SK-N-SH (cell line): ENCODE results near the gene SMIM36. TPM values are rescaled to one million over a fixed set of nuclear protein-coding genes. Genes with fewer than 3 reads are reported as not detected.

Experiments
- CTCF ChIA-PET: fragments of 300-600, 350-600 bp; formaldehyde crosslinking; extraction: SDS; loops from one replicate; lab custom pipeline; 2021; lab: Yijun Ruan, JAX
- POLR2A ChIA-PET: fragments of 350-600 bp; sonication (Branson Sonifier 250); formaldehyde crosslinking; extraction: SDS; loops from one replicate; lab custom pipeline; 2020; ENCODE audit warnings: antibody characterized with exemption, inconsistent platforms; lab: Yijun Ruan, JAX
- DNase-seq: peaks from one replicate; pipeline ENCODE4 v3.0.0; 2012
- H2AFZ ChIP-seq: fragments of 200-600 bp; sonication (generic); 2 replicates; pipeline ENCODE4 v1.8.1; 2016; ENCODE audit warnings: antibody characterized with exemption, mild to moderate bottlenecking, low read depth
- H3F3A ChIP-seq: fragments of 200-600 bp; sonication (generic); replicated peaks from 2 replicates; pipeline ENCODE3; 2016; ENCODE audit warnings: antibody characterized with exemption, mild to moderate bottlenecking; ENCODE audit not compliant: insufficient read depth
- H3K27ac ChIP-seq, 2 experiments: fragments of 200-500 bp in 1 of 2; fragments of 200-600 bp in 1 of 2; sonication (Bioruptor generic) in 1 of 2; sonication (generic), shearing (Covaris generic) in 1 of 2; 2 replicates each; pipeline versions ENCODE4 v1.5.1 to v1.6.1; 2014 to 2016; ENCODE audit warnings: low read depth in 2 of 2, inconsistent platforms in 1 of 2, low read length in 1 of 2, mild to moderate bottlenecking in 1 of 2, mixed read lengths in 1 of 2
- H3K27me3 ChIP-seq: fragments of 200-600 bp; sonication (generic), shearing (Covaris generic); 2 replicates; pipeline ENCODE4 v1.6.1; 2016; ENCODE audit warnings: mixed run types; ENCODE audit not compliant: insufficient read depth
- H3K36me3 ChIP-seq, 2 experiments: fragments of 200-500 bp in 1 of 2; fragments of 200-600 bp in 1 of 2; sonication (Bioruptor generic) in 1 of 2; sonication (generic) in 1 of 2; replicated peaks in 1 of 2; 2 replicates each; pipeline versions ENCODE3 to v1.5.1; 2014 to 2016; ENCODE audit warnings: low read length in 1 of 2, mild to moderate bottlenecking in 1 of 2; ENCODE audit not compliant: insufficient read depth in 2 of 2, control insufficient read depth in 1 of 2
- H3K4me1 ChIP-seq, 2 experiments: fragments of 200-500 bp in 1 of 2; fragments of 200-600 bp in 1 of 2; sonication (Bioruptor generic) in 1 of 2; sonication (generic), shearing (Covaris generic) in 1 of 2; 2 replicates each; pipeline versions ENCODE4 v1.5.1 to v1.6.1; 2014 to 2016; ENCODE audit warnings: low read depth in 1 of 2, low read length in 1 of 2, mixed run types in 1 of 2; ENCODE audit not compliant: insufficient read depth in 2 of 2, control insufficient read depth in 1 of 2
- H3K4me2 ChIP-seq: fragments of 200-600 bp; sonication (generic), shearing (Covaris generic); 2 replicates; pipeline ENCODE4 v1.6.1; 2017; ENCODE audit warnings: mixed run types
- H3K4me3 ChIP-seq, 2 experiments: fragments of 200-500 bp in 1 of 2; fragments of 200-600 bp in 1 of 2; sonication (Bioruptor generic) in 1 of 2; sonication (generic), shearing (Covaris generic) in 1 of 2; 2 replicates each; pipeline versions ENCODE4 v1.5.1 to v1.8.1; 2014 to 2016; ENCODE audit warnings: low read depth in 2 of 2, inconsistent platforms in 1 of 2, low read length in 1 of 2, mild to moderate bottlenecking in 1 of 2, mixed read lengths in 1 of 2, moderate library complexity in 1 of 2
- H3K79me2 ChIP-seq: fragments of 200-600 bp; sonication (generic); 2 replicates; pipeline ENCODE4 v1.8.1; 2017; ENCODE audit warnings: mild to moderate bottlenecking; ENCODE audit not compliant: insufficient read depth
- H3K9ac ChIP-seq: fragments of 200-600 bp; sonication (generic); 2 replicates; pipeline ENCODE4 v1.6.1; 2017; ENCODE audit warnings: mixed run types
- H3K9me2 ChIP-seq: fragments of 200-600 bp; sonication (generic); 2 replicates; pipeline ENCODE4 v1.6.1; 2017; ENCODE audit warnings: mixed run types
- H3K9me3 ChIP-seq: fragments of 200-600 bp; sonication (generic); 2 replicates; pipeline ENCODE4 v1.6.1; 2017; ENCODE audit warnings: mixed run types, mild to moderate bottlenecking, moderate library complexity
- H4K20me1 ChIP-seq: fragments of 200-600 bp; sonication (generic); 2 replicates; pipeline ENCODE4 v1.6.1; 2017; ENCODE audit warnings: mild to moderate bottlenecking, mixed run types; ENCODE audit not compliant: insufficient read depth
- ELF1 ChIP-seq: IDR thresholded peaks from 2 replicates; pipeline ENCODE4 v1.4.0; 2012
- EP300 ChIP-seq, 2 experiments: IDR thresholded peaks; 2 replicates each; pipeline versions ENCODE4 v1.4.0 to v1.6.1; 2012; ENCODE audit warnings: borderline replicate concordance in 1 of 2, low read depth in 1 of 2, low read length in 1 of 2
- FOSL2 ChIP-seq: IDR thresholded peaks from 2 replicates; pipeline ENCODE4 v1.4.0; 2012; ENCODE audit warnings: low read depth, mild to moderate bottlenecking, moderate library complexity, borderline replicate concordance
- FOXJ3 ChIP-seq: sonication (generic); formaldehyde crosslinking; IDR thresholded peaks from 2 replicates; pipeline ENCODE4 v1.5.1; 2020; ENCODE audit warnings: mild to moderate bottlenecking, missing genetic modification reagents
- FOXM1 ChIP-seq: IDR thresholded peaks from 2 replicates; pipeline ENCODE4 v1.4.0; 2012; ENCODE audit warnings: low read depth, mild to moderate bottlenecking
- GATA2 ChIP-seq: sonication (generic); formaldehyde crosslinking; IDR thresholded peaks from 2 replicates; pipeline ENCODE4 v1.5.0; 2020; ENCODE audit warnings: mild to moderate bottlenecking, missing genetic modification reagents
- JUND ChIP-seq: IDR thresholded peaks from 2 replicates; pipeline ENCODE4 v1.4.0; 2012
- NRF1 ChIP-seq: IDR thresholded peaks from 2 replicates; pipeline ENCODE4 v1.6.1; 2012; ENCODE audit warnings: low read depth, mild to moderate bottlenecking, low read length
- PBX3 ChIP-seq: IDR thresholded peaks from 2 replicates; pipeline ENCODE4; 2012
- POLR2AphosphoS5 ChIP-seq: IDR thresholded peaks from 2 replicates; pipeline ENCODE4 v1.6.1; 2012; ENCODE audit warnings: low read depth, low read length
- RAD21 ChIP-seq: IDR thresholded peaks from 2 replicates; pipeline ENCODE4 v1.6.1; 2012; ENCODE audit warnings: mild to moderate bottlenecking, low read length
- REST ChIP-seq: IDR thresholded peaks from 2 replicates; pipeline ENCODE4 v1.6.1; 2012; ENCODE audit warnings: mild to moderate bottlenecking, low read depth, low read length, moderate library complexity
- SIN3A ChIP-seq: IDR thresholded peaks from 2 replicates; pipeline ENCODE4 v1.6.1; 2012; ENCODE audit warnings: low read depth, mild to moderate bottlenecking, low read length, moderate library complexity, borderline replicate concordance
- SMC3 ChIP-seq: IDR thresholded peaks from 2 replicates; pipeline ENCODE4 v1.6.1; 2012; ENCODE audit warnings: low read depth, low read length, improper control_type of control experiment
- TAF1 ChIP-seq: IDR thresholded peaks from 2 replicates; pipeline ENCODE4 v1.6.1; 2012; ENCODE audit warnings: low read depth, mild to moderate bottlenecking, low read length, moderate library complexity, borderline replicate concordance
- TEAD4 ChIP-seq: IDR thresholded peaks from 2 replicates; pipeline ENCODE4 v1.4.0; 2012; ENCODE audit warnings: mild to moderate bottlenecking, borderline replicate concordance; ENCODE audit not compliant: insufficient read depth
- USF1 ChIP-seq: IDR thresholded peaks from 2 replicates; pipeline ENCODE4 v1.4.0; 2012; ENCODE audit warnings: low read depth, borderline replicate concordance
- ZBTB33 ChIP-seq: IDR thresholded peaks from 2 replicates; pipeline ENCODE4 v1.4.0; 2012; ENCODE audit warnings: low read depth, borderline replicate concordance
- WGBS: methylation state at CpG from one replicate; pipeline ENCODE4 v1.1.6; 2017; ENCODE audit warnings: low lambda C conversion rate; 5-methylcytosine and 5-hydroxymethylcytosine counted together
- polyA plus RNA-seq, 3 experiments: library from polyadenylated mRNA; depleted of rRNA; stranded (reverse); fragments of >200 nt; gene quantifications; 2 replicates each; pipeline ENCODE4 v1.2.3, GENCODE V29; 2012

Gene SMIM36
- polyA plus RNA-seq, 1 of the 3 experiments (the other 2 are of a cell fraction): not detected

GRCh38 chr17:55532670-55533069 lies 21.4 kb upstream of the SMIM36 start (continued):
- no peak for TF ChIP-seq REST
- TF ChIP-seq, all 33 proteins: peak for 8

- Histone ChIP-seq H3K4me1 (peaks cover 2 to 13% of the 10 kb centered on the region in 2 experiments; a peak in 3 of 4 replicates), H3K9me3 (no peaks in the 10 kb centered on the region), H2AFZ (no peak overlapping the region), H3K4me3 (no peak overlapping the region), H3K9ac (no peak overlapping the region), H3K27me3 (no peaks in the 10 kb centered on the region), H4K20me1 (no peaks in the 10 kb centered on the region), H3K36me3 (no peaks in the 10 kb centered on the region), H3K27ac (no peak overlapping the region), H3K4me2 (no peak overlapping the region), H3K9me2 (no peaks in the 10 kb centered on the region), H3F3A (peaks cover 13% of the 10 kb centered on the region), H3K79me2 (no peaks in the 10 kb centered on the region)
- CTCF ChIA-PET: interaction anchor here (0.6 to 12.9 kb wide), 16 partner anchors 10 to 538 kb away, joined by 3 to 499 read pairs (median 5); partner anchors contain the start of gene TMEM100
- WGBS: 85% methylated on average over 5 of the region's 5 CpGs
- DNase-seq: no peak
- POLR2A ChIA-PET: no interaction called here
- TF ChIP-seq TEAD4: no peak
- TF ChIP-seq FOXJ3 (CRISPR knock-in tag): no peak
- TF ChIP-seq RAD21: no peak
- no peak for TF ChIP-seq ELF1
- no peak for TF ChIP-seq EP300 (IDR thresholded peaks at IDR 0.05; ENCODE audit: borderline replicate concordance in 1 of 2, low read depth in 1 of 2, low read length in 1 of 2)
- TF ChIP-seq FOXM1: no peak
- TF ChIP-seq SIN3A: no peak
- TF ChIP-seq USF1: no peak
Observed at GRCh38 chr17:55531053-55531728, 19.9 kb upstream of the SMIM36 start.

GRCh38 chr17:55530064-55530463 lies 18.8 kb upstream of the SMIM36 start:
- Histone ChIP-seq H3K27me3 (no peaks in the 10 kb centered on the region), H3K36me3 (no peaks in the 10 kb centered on the region), H3K9ac (no peak overlapping the region), H3K4me1 (peaks cover 2 to 13% of the 10 kb centered on the region in 2 experiments; a peak in 3 of 4 replicates), H3K4me3 (no peak overlapping the region), H4K20me1 (no peaks in the 10 kb centered on the region), H3K27ac (no peak overlapping the region), H3K79me2 (no peaks in the 10 kb centered on the region), H3F3A (peaks cover 13% of the 10 kb centered on the region), H2AFZ (no peak overlapping the region), H3K9me2 (no peaks in the 10 kb centered on the region), H3K9me3 (no peaks in the 10 kb centered on the region), H3K4me2 (no peak overlapping the region)
- ChIA-PET CTCF (interaction anchor here (0.6 to 12.9 kb wide), 10 partner anchors 16 to 790 kb away, joined by 3 to 499 read pairs (median 38); partner anchors contain the start of gene TMEM100), POLR2A (no interaction called here)
- WGBS: 67% methylated on average over 3 of the region's 3 CpGs
- DNase-seq: no peak
- TF ChIP-seq NRF1: no peak
- no peak for TF ChIP-seq PBX3
- no peak for TF ChIP-seq JUND
- no peak for TF ChIP-seq FOSL2
- no peak for TF ChIP-seq POLR2AphosphoS5
- TF ChIP-seq SMC3: no peak
- TF ChIP-seq TAF1: no peak
- no peak for TF ChIP-seq FOXM1
- TF ChIP-seq GATA2 (CRISPR knock-in tag): no peak
- no peak for TF ChIP-seq ZBTB33
- no peak for TF ChIP-seq TEAD4
